GM19372 (cell line): ENCODE measurements around the gene CD244.
"Not testable (repeated sequence)": the region's sequence is repeated elsewhere in the genome, so short reads cannot be mapped to it uniquely, and the experiment has no call there.

Experiments
- ATAC-seq: cut with Tn5 transposase; IDR thresholded peaks from one replicate; pipeline ENCODE4 v1.9.1; 2021; ENCODE audit warnings: mild to moderate bottlenecking, low read depth, moderate library complexity; ENCODE audit not compliant: unreplicated experiment

The CD244 gene

DNA sequence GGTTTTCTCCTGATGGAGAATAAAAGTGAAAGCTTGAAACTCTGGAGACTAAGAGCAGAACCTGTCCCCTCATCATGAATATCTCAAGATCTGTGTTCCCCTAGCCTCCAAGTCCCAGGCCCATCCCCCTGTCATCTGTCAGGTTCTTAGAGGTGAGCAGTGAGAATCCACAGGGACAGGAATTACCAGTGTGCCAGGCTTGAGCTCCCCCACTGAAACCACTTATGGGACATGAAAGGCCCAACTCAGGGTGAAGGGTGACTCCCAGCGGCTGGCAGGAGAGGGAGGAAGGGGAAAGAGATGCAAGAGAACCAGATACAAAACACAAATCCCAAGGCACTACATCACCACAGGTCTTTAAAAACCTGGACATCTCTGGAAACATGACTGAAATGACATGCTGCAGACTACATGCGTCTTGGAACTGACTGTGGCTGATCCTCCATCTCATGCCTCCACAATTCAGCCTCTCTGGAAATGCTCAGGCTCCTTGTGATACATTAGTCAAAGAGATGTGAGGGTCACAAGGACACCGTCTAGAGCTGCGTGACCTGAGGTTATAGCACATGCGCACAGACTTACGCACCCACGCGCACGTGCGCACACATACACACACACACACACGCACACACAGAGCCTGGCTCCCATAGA, 73.5 kb downstream of the CD244 start:
- ATAC-seq, result no peak

DNA sequence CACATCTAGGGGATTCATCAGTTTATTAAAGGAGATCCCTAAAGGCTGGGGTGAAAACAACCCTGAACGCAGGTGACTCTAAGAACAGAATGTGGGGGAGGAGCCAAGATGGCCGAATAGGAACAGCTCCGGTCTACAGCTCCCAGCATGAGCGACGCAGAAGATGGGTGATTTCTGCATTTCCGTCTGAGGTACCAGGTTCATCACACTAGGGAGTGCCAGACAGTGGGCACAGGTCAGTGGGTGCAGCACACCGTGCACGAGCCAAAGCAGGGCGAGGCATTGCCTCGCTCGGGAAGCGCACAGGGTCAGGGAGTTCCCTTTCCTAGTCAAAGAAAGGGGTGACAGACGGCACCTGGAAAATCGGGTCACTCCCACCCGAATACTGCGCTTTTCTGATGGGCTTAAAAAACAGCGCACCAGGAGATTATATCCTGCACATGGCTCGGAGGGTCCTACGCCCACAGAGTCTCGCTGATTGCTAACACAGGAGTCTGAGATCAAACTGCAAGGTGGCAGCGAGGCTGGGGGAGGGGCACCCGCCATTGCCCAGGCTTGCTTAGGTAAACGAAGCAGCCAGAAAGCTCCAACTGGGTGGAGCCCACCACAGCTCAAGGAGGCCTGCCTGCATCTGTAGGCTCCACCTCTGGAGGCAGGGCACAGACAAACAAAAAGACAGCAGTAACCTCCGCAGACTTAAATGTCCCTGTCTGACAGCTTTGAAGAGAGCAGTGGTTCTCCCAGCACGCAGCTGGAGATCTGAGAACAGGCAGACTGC, 79.5 kb downstream of the CD244 start:
- ATAC-seq, result not testable (repeated sequence)

DNA sequence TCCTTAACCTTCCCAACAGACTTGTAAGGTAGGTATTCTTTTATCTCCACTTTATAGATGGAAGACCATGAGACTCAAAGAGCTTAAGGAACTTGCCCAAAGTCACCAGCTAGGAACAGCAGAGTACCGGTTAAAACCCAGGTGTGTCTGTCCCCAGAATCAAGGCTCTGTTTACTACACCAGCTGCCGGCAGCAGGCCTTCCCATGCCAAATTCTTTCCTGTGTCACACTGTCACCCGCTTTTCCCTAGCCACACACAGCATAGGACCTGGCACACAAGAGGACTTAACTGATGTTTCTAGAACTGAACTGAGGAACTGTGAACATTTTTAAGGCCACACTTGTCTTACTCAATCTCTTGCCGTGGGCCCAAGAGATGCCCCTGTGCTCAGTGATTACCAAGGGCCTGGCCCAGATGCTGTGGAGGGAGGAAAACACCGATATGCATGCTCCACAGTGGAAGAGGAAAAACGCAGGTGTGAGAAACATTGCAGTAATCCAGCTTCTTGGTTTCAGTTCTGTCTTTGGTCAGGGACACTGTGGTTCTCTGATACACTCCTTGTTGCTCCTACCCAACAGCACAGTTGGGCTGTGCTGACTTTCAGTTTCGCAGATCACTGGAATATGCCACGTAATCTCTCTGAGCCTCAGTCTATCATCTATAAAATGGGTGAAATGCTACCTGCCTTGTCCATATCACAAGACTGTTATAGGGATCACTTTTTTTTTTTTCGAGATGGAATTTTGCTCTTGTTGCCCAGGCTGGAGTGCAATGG, 80.6 kb downstream of the CD244 start:
- ATAC-seq, result peak; percentile 71

DNA sequence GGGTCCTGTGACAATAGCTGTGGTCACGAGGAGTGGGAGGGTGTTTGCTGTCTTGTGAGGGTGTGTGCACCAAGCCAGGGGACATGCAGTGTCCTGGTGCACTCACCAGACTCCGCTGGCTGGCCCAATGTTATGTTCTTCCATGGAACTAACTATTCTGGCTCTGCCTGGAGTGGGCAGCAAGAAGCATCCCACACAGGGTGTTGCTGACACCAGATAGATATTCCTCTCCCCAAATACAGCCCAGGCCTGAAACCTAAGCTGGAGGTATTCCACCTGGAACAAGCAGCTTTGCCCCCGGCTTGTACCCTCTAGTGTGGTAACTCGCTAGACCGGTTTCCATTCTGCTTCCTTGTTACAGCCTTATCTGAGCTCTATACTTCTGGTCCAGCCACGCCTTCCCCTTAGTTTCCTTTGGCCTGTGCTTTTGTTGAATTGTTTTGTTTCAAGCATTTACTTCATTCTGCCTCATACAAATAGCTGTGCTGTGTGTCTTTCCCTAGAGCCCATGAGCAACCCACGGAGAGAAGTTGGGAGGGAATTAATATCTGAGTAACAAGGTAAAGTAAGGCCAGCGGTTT, 81.4 kb downstream of the CD244 start:
- no peak for ATAC-seq

DNA sequence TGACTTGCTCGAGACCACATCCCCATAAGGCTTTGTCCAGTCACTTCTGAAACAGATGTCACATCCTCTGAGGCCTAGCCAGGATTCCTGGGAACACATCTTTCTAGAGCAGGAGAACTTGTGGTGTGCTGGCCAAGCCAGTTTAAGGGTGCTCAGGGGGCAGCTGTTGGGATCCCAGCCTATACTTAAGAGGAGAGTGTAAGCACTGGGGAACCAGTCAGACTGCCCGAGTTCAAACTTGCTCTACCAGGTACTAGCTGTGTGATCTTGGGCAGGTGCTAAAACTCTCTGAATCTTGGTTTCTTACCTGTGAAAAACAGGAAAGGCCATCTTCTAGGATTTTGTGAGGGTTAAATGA, 82.3 kb downstream of the CD244 start:
- no peak for ATAC-seq
